HepG2 (cell line): Measurements from ENCODE around the gene CKS2. TPM values are rescaled to one million over a fixed set of nuclear protein-coding genes. Genes with fewer than 3 reads are reported as not detected.

ENCODE experiments used
- FOXA1 ChIP-seq, 2 experiments: fragments of 450-650 bp in 1 of 2; sonication (generic) in 1 of 2; formaldehyde crosslinking in 1 of 2; IDR thresholded peaks; 2 replicates each; pipeline versions ENCODE4 v1.4.0 to v1.6.1; 2016 to 2020; ENCODE audit warnings: missing genetic modification reagents in 1 of 2
- HDAC1 ChIP-seq: sonication (generic); formaldehyde crosslinking; IDR thresholded peaks from 2 replicates; pipeline ENCODE4 v1.5.1; 2020; ENCODE audit warnings: mild to moderate bottlenecking, missing genetic modification reagents
- IRF2 ChIP-seq: IDR thresholded peaks from 2 replicates; pipeline ENCODE4 v1.6.1; 2018; ENCODE audit warnings: missing genetic modification reagents, missing compliant biosample characterization
- PAWR ChIP-seq: sonication (generic); formaldehyde crosslinking; IDR thresholded peaks from 2 replicates; pipeline ENCODE4 v1.4.0; 2020; ENCODE audit warnings: missing genetic modification reagents, mild to moderate bottlenecking, borderline replicate concordance
- SNRNP70 ChIP-seq: fragments of 200-400 bp; formaldehyde crosslinking; IDR thresholded peaks from 2 replicates; pipeline ENCODE4 v1.6.1; 2017; ENCODE audit warnings: mild to moderate bottlenecking, low read depth, low read length, moderate library complexity
- TFE3 ChIP-seq: IDR thresholded peaks from 2 replicates; pipeline ENCODE4 v1.6.1; 2016
- ZBTB14 ChIP-seq: sonication (generic); formaldehyde crosslinking; IDR thresholded peaks from 2 replicates; pipeline ENCODE4 v1.4.0; 2020; ENCODE audit warnings: missing genetic modification reagents
- ZFP37 ChIP-seq: sonication (generic); formaldehyde crosslinking; IDR thresholded peaks from 2 replicates; pipeline ENCODE4 v1.4.0; 2020; ENCODE audit warnings: missing genetic modification reagents, borderline replicate concordance
- ZNF232 ChIP-seq: sonication (generic); formaldehyde crosslinking; IDR thresholded peaks from 2 replicates; pipeline ENCODE4 v1.4.0; 2020; ENCODE audit warnings: missing genetic modification reagents, borderline replicate concordance
- ZNF256 ChIP-seq: sonication (generic); formaldehyde crosslinking; conservative IDR thresholded peaks from 2 replicates; pipeline ENCODE4 v1.4.0; 2020; ENCODE audit warnings: missing genetic modification reagents
- ZNF335 ChIP-seq: sonication (generic); formaldehyde crosslinking; IDR thresholded peaks from 2 replicates; pipeline ENCODE4 v1.4.0; 2020; ENCODE audit warnings: missing genetic modification reagents
- ZNF343 ChIP-seq: sonication (generic); formaldehyde crosslinking; IDR thresholded peaks from 2 replicates; pipeline ENCODE4 v1.4.0; 2020; ENCODE audit warnings: mild to moderate bottlenecking, missing genetic modification reagents
- ZNF564 ChIP-seq: sonication (generic); formaldehyde crosslinking; IDR thresholded peaks from 2 replicates; pipeline ENCODE4 v1.8.1; 2023; ENCODE audit warnings: mild to moderate bottlenecking, missing genetic modification reagents
- ZNF570 ChIP-seq: sonication (generic); formaldehyde crosslinking; IDR thresholded peaks from 2 replicates; pipeline ENCODE4 v1.4.0; 2020; ENCODE audit warnings: mild to moderate bottlenecking, missing genetic modification reagents, borderline replicate concordance
- ZNF589 ChIP-seq: sonication (generic); formaldehyde crosslinking; conservative IDR thresholded peaks from 2 replicates; pipeline ENCODE4 v1.8.0; 2022; ENCODE audit warnings: mild to moderate bottlenecking, moderate library complexity, missing genetic modification reagents
- ZNF761 ChIP-seq: sonication (generic); formaldehyde crosslinking; conservative IDR thresholded peaks from 2 replicates; pipeline ENCODE4 v1.4.0; 2020; ENCODE audit warnings: mild to moderate bottlenecking, missing genetic modification reagents
- ZNF768 ChIP-seq: sonication (generic); formaldehyde crosslinking; IDR thresholded peaks from 2 replicates; pipeline ENCODE4 v1.4.0; 2020; ENCODE audit warnings: missing genetic modification reagents
- polyA plus RNA-seq, 8 experiments: library from polyadenylated mRNA; depleted of rRNA in 3 of 8; stranded (reverse) in 7 of 8; unstranded in 1 of 8; fragments of >200 nt; fragmentation: Illumina TruSeq in 4 of 8; extraction: Trizol in 4 of 8; gene quantifications; 2 replicates each; pipeline versions ENCODE4 v1.2.1 to v1.2.3, GENCODE V29; 2011 to 2016; ENCODE audit warnings: low read depth in 4 of 8, missing spikeins in 1 of 8, mixed read lengths in 1 of 8; ENCODE audit not compliant: insufficient read depth in 1 of 8
- total RNA-seq, 5 experiments: library from RNA; depleted of rRNA; stranded (reverse); fragments of >200 nt; fragmentation: Illumina TruSeq; extraction: Trizol; gene quantifications; 2 replicates each; pipeline ENCODE4 v1.2.3, GENCODE V29; 2016; ENCODE audit warnings: low read depth in 1 of 5
- TF ChIP-seq, protein P1 (sequence below): sonication (generic); formaldehyde crosslinking; IDR thresholded peaks from 2 replicates; pipeline ENCODE4 v1.8.0; 2022; ENCODE audit warnings: missing genetic modification reagents, mild to moderate bottlenecking, moderate library complexity, borderline replicate concordance
- TF ChIP-seq, protein P2 (sequence below): sonication (generic); formaldehyde crosslinking; conservative IDR thresholded peaks from 2 replicates; pipeline ENCODE4 v1.4.0; 2020; ENCODE audit warnings: missing genetic modification reagents
- TF ChIP-seq, protein P3 (sequence below): sonication (generic); formaldehyde crosslinking; IDR thresholded peaks from 2 replicates; pipeline ENCODE4 v1.5.1; 2020; ENCODE audit warnings: missing genetic modification reagents, mild to moderate bottlenecking, borderline replicate concordance

The CKS2 gene
- total and polyA plus RNA-seq, 2 of the 13 experiments (the other 11 are each of a cell fraction or from before 2014, with no cell fraction given): 251 to 317 TPM

- peak; percentile 30; the same call in 1 of the 2 replicates for TF ChIP-seq ZBTB14 (CRISPR knock-in tag)
- TF ChIP-seq, protein P1, sequence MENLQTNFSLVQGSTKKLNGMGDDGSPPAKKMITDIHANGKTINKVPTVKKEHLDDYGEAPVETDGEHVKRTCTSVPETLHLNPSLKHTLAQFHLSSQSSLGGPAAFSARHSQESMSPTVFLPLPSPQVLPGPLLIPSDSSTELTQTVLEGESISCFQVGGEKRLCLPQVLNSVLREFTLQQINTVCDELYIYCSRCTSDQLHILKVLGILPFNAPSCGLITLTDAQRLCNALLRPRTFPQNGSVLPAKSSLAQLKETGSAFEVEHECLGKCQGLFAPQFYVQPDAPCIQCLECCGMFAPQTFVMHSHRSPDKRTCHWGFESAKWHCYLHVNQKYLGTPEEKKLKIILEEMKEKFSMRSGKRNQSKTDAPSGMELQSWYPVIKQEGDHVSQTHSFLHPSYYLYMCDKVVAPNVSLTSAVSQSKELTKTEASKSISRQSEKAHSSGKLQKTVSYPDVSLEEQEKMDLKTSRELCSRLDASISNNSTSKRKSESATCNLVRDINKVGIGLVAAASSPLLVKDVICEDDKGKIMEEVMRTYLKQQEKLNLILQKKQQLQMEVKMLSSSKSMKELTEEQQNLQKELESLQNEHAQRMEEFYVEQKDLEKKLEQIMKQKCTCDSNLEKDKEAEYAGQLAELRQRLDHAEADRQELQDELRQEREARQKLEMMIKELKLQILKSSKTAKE: no peak; the same call in 1 of the 2 replicates
- 0 out of 2 replicates have a peak, but pooled peaks have one; percentile 18 for TF ChIP-seq ZFP37 (CRISPR knock-in tag)
- TF ChIP-seq, protein P2, sequence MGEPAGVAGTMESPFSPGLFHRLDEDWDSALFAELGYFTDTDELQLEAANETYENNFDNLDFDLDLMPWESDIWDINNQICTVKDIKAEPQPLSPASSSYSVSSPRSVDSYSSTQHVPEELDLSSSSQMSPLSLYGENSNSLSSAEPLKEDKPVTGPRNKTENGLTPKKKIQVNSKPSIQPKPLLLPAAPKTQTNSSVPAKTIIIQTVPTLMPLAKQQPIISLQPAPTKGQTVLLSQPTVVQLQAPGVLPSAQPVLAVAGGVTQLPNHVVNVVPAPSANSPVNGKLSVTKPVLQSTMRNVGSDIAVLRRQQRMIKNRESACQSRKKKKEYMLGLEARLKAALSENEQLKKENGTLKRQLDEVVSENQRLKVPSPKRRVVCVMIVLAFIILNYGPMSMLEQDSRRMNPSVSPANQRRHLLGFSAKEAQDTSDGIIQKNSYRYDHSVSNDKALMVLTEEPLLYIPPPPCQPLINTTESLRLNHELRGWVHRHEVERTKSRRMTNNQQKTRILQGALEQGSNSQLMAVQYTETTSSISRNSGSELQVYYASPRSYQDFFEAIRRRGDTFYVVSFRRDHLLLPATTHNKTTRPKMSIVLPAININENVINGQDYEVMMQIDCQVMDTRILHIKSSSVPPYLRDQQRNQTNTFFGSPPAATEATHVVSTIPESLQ (CRISPR knock-in tag): no peak
- TF ChIP-seq ZNF232 (CRISPR knock-in tag): peak; percentile 61
- TF ChIP-seq ZNF335 (CRISPR knock-in tag): peak; percentile 78
- TF ChIP-seq IRF2: peak; percentile 77
- peak; percentile 49 for TF ChIP-seq TFE3 (CRISPR knock-in tag)
- no peak for TF ChIP-seq SNRNP70
- TF ChIP-seq FOXA1 (IDR thresholded peaks at IDR 0.05): no peak
- TF ChIP-seq FOXA1 (CRISPR knock-in tag; IDR thresholded peaks at IDR 0.05): no peak
- peak; percentile 72; the same call in 1 of the 2 replicates for TF ChIP-seq ZNF761 (CRISPR knock-in tag)
- TF ChIP-seq ZNF768: peak; percentile 82; the same call in 1 of the 2 replicates
- no peak for TF ChIP-seq ZNF570
- no peak for TF ChIP-seq ZNF256 (CRISPR knock-in tag)
- peak; percentile 86 for TF ChIP-seq ZNF564 (CRISPR knock-in tag)
- TF ChIP-seq, protein P3, sequence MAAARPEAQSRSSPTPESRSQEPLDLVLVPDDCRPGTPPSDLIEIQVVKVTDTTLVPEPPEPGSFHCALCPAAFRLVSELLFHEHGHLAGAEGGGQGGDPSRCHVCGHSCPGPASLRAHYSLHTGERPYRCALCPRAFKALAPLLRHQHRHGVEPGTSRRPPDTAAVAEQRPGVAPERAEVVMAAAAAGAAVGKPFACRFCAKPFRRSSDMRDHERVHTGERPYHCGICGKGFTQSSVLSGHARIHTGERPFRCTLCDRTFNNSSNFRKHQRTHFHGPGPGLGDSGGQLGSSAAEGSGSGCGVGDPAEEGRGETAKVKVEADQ: 0 out of 2 replicates have a peak, but pooled peaks have one; percentile 53
- peak; percentile 88 for TF ChIP-seq ZNF589 (CRISPR knock-in tag)
- no peak for TF ChIP-seq PAWR (CRISPR knock-in tag)
- TF ChIP-seq ZNF343 (CRISPR knock-in tag): peak; percentile 50; the same call in 1 of the 2 replicates
- TF ChIP-seq HDAC1 (CRISPR knock-in tag): peak; percentile 99
These were observed 7.4 kb downstream of the CKS2 start, which contains the start of gene SECISBP2 (continued) for GRCh38 chr9:89318123-89319014.
